Activated CD4-positive, alpha-beta memory T cell treated with anti-CD3 and anti-CD28 coated beads for 36 hours (primary cell): ENCODE data around the gene SKOR2. TPM values are rescaled to one million over a fixed set of nuclear protein-coding genes. Genes with fewer than 3 reads are reported as not detected.

ENCODE experiments used
- total RNA-seq, 2 experiments: library from RNA; stranded (reverse); gene quantifications; one replicate each; pipeline ENCODE4 v1.2.3, GENCODE V29; 2021

SKOR2 gene
- total RNA-seq, 2 experiments from 2014 or later, result not detected

Other genes with a start within 250 kb of the SKOR2 start
- not detected for gene ELOA2, start 216.0 kb downstream of the SKOR2 start, total RNA-seq
- gene HDHD2, start 101.2 kb downstream of the SKOR2 start, total RNA-seq, result 10 to 100 TPM; 26.4 to 32.9 TPM
- 10 to 100 TPM; 10.9 to 11.0 TPM for gene IER3IP1, start 75.3 kb downstream of the SKOR2 start, total RNA-seq